GM18909 (cell line): ENCODE data around the gene CNTN5.

Experiments
- ATAC-seq: cut with Tn5 transposase; IDR thresholded peaks from one replicate; pipeline ENCODE4 v1.9.1; 2021; ENCODE audit warnings: mild to moderate bottlenecking; ENCODE audit not compliant: unreplicated experiment, poor library complexity

The CNTN5 gene

DNA sequence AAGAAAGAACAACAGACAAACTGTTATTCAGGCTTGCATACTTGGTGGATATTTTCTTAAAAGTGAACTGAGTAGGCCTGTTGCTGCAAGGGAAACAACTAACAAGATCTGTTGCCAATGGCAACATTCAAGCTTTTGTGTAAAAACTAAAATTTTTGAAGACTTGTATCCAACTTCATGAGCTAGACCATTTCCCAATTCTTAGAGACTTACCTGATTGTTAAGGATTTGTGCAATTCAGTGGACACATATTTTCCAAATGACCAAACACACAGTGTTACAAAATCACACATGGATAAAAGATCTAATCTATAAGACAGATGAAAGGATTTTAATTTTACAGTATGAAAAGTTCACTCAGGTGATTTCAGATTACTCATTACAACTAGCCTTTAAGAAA, 564.1 kb downstream of the CNTN5 start:
- ATAC-seq, result no peak

DNA sequence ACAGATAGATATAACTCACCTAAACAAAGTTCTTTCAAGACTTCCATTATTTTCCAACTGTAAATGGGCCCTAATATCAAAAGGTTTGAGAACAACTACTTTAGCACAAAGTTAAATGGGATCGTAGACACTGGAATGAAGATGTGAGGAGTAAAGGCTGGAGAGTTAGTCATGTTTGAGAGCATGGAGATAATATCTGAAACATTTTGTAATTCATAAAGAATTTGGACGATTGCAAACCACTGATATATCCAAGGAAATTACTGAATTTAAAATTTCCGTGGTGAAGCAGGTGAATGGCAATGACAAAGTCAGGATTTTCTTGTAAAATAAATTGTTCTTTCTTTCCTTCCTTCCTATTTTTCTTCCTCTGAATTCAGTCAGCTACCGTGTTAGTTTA, 564.9 kb downstream of the CNTN5 start:
- no peak for ATAC-seq

DNA sequence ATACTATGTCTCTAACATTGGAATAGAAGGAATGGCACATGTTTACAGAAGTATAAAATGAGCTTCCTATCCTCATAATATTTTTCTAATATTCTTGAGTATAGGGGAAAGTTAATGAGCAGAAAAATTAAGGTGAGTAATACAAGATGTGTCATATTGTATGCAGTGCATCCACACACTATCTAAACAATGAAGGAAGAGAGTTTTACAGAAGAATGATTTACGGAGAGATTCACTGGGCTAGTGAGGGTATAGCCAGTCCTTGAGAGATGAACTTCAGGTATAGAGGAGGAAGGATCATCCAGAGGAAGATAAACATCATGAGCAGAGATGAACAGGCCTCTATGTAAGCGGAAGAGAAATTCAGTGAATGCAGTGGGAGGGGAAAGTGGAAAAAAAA, 569.0 kb downstream of the CNTN5 start:
- no peak for ATAC-seq

DNA sequence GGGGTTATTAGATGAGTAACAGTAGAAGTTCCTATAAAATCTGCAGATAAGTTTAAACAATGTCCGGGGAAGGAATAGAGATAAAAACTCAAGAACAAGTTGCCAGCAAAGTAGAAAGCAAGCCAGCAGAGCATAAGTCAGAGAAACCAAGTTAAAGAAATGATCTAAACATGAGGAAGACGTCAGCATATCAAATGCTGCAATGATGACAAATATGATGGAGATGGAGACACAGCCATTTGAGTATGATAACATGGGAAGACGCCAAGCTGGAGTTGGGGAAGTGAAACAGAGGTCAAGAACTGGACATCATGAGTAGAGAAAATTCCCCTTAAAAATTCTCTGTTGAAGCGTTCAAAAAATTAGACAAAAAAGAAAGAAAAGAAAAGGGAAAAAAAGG, 571.5 kb downstream of the CNTN5 start:
- ATAC-seq, result no peak

DNA sequence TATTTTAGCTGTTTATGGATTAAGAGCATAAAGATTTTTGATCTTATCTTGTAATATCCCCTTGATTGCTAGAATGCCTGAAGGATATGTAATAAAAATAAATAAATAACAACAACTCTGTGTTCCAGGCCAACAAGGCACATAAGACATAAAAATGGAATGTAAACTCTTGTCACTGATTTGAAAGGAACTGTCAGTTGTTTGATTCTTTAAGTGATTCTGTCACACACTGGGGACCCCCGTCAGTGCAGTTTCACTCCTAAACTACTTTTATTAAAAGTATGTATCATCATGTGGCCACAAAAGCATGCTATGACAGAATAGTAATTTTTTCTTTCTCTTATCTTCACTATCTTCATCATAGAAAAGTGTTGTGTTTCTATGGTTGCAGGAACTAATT, 572.4 kb downstream of the CNTN5 start:
- ATAC-seq, result no peak

DNA sequence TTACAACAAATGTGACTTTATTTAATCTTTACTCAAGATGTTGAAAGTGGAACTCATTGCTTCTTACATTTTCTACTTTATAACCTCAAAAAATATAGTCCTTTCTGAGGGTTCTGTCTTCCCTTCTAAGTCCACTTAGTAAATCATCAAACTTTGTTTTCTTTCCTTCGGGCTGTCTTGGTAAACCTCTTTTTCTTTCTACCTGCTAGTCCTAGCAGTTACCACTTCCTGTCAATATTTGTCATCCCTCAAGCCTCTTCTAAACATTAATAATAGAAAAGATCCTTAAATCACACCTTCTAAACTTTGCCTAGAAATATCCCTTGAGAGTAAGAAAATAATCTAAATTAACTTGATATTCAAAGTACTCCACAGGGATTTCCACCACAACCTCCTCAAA, 580.4 kb downstream of the CNTN5 start:
- ATAC-seq, result peak; percentile 64

DNA sequence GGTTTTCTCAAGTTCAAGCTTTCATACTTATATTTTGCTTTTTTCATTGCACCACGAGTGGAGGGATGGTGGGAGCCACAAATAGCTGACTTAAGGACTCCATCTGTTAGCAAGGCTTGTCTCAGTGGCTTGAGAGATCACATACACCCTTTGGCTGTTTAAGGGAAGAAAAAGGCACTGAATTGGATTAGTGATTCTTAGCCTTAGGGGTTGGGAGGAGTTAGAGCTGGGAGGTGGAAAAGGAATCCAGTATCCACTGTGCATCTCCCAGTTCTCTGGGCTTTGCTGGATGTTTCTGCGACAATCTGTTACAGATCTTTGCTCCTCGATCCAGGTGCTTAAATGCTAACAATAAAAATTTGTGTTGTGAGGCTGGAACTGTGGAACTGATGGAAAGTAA, 593.6 kb downstream of the CNTN5 start:
- ATAC-seq, result no peak

DNA sequence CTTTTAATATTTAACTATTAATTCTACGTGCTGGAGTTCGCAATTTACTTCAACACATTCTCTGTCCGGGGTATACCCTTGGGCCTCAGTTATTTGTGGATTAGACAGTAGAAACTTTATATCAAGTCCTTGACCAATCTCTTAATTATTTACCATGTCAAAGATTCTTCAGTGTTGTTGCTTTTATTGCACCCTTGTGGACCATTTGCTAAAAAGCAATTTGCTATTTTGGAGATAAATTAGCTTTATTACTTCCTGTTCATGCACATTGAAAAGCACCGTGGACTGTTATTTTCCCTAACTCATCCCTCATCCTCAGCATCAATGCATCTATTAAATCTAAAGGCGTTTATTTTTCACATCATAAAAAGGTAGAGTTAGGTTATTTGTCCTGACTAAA, 609.9 kb downstream of the CNTN5 start:
- peak; percentile 43 for ATAC-seq

DNA sequence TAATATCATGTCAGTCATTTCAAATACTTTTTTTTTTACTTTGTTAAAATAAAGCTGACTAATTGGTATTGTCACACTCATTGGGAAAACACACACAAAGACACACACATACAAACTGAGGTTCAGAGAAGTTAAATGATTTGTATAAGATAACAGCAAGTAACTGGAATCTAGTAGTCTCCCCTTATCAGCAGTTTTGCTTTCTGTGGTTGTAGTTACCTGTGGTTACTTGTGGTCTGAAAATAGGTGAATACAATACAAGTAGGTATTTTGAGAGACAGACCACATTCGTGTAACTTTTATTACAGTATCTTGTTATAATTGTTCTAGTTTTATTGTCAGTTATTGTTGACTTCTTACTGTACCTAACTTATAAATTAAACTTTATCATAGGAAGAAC, 610.9 kb downstream of the CNTN5 start:
- ATAC-seq, result no peak

DNA sequence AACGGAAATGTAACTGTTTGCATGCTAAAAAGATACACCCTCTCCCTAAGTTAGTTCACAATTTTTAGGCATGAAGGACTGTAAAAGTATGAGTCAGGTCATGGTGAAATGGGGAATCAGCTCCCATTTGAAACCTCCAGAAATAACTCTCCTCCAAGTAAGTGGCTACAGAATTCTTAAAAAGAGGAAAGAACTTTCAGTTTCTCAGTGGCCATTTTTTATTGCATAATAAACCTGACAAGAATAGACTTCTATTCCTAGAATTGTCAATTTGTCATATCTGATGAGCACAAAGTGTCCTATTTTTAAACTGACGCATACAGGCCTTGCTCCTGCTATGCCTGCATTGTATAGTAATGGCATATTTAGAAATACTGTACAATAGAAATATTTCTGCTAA, 612.2 kb downstream of the CNTN5 start:
- no peak for ATAC-seq

DNA sequence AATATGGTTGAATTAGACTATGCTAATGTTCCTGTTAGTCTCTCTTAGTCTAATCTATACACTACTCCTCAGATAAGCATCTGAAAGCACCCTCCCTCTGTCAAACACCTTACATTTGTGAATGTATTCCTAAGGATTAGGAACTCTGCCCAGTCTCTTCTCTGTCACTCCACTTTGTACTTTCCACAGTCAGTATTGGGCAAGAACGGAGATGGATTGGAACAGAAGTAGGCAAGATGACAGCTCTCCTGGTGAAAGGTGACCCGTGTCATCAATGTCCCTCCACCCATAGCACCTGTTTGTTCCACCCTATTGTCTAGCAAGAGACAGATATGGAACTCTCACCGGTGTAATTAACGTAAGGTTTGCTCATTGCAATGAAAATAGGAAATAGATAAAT, 613.8 kb downstream of the CNTN5 start:
- ATAC-seq, result no peak

DNA sequence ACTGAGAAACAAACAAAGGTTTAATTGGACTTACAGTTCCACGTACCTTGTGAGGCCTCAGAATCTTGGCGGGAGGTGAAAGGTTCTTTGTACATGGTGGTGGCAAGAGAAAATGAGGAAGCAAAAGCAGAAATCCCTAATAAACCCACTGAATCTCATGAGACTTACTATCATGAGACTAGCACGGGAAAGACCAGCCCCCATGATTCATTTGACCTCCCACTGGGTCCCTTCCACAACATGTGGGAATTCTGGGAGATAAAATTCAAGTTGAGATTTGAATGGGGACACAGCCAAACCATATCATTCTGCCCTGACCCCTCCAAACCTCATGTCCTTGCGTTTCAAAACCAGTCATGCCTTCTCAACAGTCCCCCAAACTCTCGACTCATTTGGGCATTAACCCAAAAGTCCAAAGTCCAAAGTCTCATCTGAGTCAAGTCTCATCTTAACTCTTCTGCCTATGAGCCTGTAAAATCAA, 617.4 kb downstream of the CNTN5 start:
- no peak for ATAC-seq

DNA sequence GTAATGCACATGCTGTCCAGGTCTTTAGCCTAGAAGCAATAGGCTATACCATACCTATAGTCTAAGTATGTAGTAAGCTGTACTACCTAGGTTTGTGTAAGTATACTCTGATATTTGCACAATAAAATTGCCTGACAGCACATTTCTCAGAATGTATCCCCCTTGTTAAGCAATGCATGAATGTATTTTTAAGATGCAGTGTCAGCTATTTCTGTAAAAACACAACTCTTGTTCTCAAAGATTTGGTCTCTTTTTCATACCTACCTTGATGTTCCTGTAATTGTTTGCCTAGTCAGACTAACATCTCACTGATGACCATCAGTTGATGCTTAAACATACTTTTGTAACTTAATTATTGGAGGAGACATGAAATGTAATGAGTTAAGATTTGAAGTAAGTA, 619.9 kb downstream of the CNTN5 start:
- no peak for ATAC-seq

DNA sequence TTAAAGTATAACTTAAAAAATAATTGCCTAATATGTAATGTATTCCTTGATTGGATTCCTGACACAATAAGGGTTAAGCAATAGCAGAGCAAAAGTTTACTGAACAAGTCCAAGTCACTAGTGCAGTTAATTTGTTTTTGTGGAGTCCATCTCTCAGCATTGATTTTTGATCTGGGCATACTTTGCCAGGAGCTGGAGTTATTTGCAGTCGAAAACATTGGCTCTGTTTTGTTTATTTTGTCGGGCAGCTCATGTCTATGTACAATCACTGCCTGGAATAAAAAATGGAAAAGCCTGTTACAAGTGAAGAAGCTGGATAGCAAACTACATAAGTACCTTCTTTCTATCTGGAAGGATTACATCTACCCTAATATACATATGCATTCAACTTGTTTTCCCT, 625.2 kb downstream of the CNTN5 start:
- ATAC-seq, result no peak

DNA sequence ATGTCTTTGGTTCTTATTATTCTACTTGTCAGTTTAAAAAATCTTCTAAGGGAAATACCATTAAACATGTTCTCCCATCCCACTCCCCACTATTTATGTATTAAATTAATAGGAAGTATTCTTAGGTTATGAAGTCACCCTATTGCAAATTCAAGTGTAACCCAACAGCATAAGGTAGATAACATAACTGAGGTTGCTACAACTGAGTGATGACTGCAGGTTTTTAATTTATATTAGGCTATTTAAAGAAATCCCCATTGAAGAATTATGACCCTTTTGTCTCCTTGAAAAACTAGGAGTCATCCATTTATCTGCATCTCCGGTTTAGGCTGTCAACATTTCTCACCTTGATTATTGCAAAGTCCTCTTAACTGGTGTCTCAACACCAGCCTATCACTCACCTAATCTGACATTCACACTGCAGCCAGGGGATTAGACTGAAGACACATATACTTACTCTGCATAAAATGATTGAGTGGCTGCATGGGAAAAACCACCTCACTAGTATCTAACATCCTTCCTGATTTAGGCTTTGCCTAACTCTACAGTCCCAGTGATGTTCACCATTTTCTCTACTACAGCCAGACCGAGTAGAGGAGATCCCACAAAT, 649.4 kb downstream of the CNTN5 start:
- ATAC-seq, result no peak

DNA sequence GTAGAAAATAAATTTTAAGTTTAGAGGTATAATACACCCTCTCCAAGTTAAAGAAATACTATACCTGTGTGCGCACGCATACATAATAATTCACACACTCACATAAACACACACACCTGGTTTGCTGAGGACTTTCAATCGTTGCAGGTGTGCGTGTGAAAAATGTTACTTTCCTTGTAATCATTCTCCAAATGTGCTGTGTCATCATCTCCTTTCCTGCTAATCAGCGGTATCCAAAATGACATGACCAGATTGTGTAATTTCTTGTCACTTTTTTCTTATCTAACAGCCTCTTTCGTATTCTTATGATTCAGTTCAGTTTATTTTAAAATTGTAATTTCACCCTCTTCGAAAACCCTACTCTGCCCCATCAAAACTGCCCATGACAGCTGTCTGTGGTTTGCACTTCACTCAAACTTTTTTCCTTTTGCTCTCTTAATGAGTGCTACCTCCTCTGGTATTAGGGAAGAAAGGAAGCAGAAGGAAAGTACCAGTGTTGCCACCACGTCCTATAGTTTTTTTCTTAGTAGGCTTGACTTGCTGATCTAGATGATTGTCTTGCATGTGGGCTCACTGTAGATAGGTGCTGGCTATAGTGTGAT, 651.2 kb downstream of the CNTN5 start:
- ATAC-seq, result no peak

DNA sequence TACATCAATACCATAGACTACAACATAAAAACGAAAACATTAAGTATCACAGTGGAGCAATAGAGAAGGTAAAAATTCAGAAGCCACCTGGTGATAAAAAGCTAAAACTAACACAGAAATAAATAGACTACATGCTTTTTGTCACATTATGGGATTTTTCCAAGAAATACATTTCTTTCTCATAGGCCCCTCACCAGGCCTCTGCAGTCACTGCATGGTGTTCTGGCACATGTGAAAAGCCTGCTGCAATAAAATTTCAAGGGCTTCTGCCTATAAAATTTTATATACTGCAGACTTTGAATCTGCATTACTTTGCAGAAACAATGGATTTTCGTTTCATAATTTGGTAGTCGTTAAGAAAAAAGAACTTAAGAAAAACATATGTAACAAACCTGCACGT, 655.5 kb downstream of the CNTN5 start:
- no peak for ATAC-seq

DNA sequence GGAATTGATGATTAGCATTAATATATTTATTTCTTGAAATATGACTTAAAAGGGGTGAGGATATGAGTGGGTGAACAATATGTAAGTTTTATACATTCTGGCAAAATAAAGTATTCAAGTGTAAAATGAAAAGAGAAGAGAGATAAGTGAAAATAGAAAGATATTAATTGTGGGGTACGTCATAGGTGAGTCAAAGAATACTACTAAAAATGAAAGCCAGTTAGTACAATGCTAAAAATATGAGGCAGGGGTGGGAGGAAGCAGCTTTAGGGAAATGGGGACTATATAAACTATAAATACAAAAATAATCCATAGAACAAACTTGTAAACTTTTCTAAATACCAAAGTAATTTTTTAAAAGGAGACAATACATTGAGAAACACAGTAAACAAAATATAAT, 661.4 kb downstream of the CNTN5 start:
- ATAC-seq, result no peak

DNA sequence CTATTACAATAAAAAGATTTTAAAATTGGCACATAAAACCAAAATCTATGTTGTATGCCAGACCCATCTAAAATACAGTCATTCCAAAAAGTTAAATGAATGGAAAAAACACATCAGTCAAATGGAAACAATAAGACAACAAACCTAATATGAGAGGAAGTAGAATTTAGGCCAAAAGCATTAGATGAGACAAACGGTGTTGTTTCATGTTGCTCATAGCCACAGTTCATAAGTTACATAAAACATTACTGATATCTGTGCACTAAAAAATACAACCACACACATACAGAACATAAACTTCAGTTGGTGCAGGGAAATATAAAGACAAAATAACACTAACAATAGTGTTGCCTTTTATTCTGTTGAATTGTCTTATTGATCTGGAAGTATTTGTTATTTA, 661.9 kb downstream of the CNTN5 start:
- ATAC-seq, result no peak

DNA sequence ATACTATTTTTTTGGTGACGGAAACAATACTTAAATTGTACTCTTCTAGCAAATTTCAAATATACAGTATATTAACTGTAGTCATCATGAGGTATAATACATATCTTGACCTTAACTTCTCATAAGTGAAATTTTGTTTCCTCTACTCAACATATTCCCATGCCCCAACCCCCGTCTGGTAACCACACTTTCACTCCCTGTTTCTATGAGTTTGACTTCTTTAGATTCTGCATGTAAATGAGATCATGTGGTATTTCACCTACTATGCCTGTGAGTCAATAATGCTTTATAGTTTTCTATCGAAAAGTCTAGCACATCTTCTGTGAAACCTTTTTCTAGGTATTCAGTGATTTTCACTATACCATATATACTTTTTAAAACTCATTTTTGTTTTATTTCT, 663.2 kb downstream of the CNTN5 start:
- ATAC-seq, result peak; percentile 66

DNA sequence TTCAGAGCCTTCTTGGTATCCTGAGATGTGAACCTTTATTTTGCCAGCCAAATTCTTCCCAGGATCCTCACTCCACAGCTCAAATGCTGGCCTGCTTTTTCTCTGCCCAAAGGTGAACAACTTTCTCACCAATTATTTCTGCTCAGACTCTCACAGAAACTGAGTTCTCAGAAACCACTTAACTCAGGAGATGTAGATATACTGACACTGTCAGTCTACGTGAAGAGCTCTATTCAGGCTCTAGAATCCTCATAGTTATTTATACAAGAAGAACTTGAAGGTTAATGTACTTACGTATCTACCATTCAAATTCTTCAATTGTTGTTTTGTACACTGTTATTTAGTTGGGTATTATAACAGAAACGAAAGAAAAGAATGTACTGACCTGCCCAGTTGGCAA, 666.1 kb downstream of the CNTN5 start:
- ATAC-seq, result no peak

DNA sequence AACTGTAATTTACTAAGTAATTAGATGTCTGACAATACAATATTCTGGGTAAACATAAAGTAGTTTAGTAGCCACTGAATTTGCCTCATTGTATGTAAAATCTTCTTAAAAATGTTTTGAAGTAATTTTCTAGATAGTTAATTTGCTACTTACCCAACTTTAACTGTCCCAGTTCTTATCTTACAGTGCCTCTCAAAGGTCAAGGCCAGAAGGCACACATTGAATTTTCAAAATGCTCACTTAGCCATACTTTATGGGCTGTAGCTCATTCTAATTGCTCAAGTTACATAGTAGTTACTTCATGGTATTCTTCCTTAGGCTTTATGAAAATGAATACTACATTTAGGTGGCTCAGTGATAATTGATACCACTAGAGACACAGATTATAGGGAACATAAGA, 666.6 kb downstream of the CNTN5 start:
- no peak for ATAC-seq
